K562 (cell line): ENCODE measurements around the gene OTUB2. TPM values are rescaled to one million over a fixed set of nuclear protein-coding genes. Genes with fewer than 3 reads are reported as not detected.

Experiments
- ATAC-seq: fragments of 200-7000 bp; cut with Tn5 transposase; 3 replicates; pipeline ENCODE4 v1.9.1; 2020; ENCODE audit warnings: moderate library complexity
- BruUV-seq: library from RNA; stranded (reverse); fragments of 400-500 nt; replicated peaks from 2 replicates; lab custom pipeline; 2021; lab: Mats Ljungman, UMichigan
- CTCF ChIA-PET: fragments of 300-600 bp; formaldehyde crosslinking; extraction: SDS; loops from one replicate; lab custom pipeline; 2021; ENCODE audit warnings: low intra/inter-chr PET ratio; lab: Yijun Ruan, JAX
- POLR2A ChIA-PET: fragments of 300-600, 350-650 bp; sonication (Branson Sonifier 250); formaldehyde crosslinking; extraction: SDS; loops from one replicate; lab custom pipeline; 2021; ENCODE audit warnings: antibody characterized with exemption, inconsistent platforms; lab: Yijun Ruan, JAX
- DNase-seq, 4 experiments: peaks; one replicate each; pipeline versions ENCODE4 v3.0.0 to v3.0.0-alpha.2; 2011 to 2018; ENCODE audit warnings: low spot score in 3 of 4, mixed read lengths in 3 of 4; ENCODE audit errors: extremely low read depth in 1 of 4
- FAIRE-seq: peaks from 2 replicates; lab custom pipeline; 2011; peaks lifted over from hg19 to GRCh38; lab: Jason Lieb, UNC
- H2AFZ ChIP-seq: 2 replicates; pipeline ENCODE4 v1.6.0; 2011; ENCODE audit warnings: low read depth, low read length, control low read depth, inconsistent platforms
- H3K27ac ChIP-seq: fragments of 200-600 bp; 3 replicates; pipeline ENCODE4 v1.8.0; 2011; ENCODE audit warnings: low read depth, mild to moderate bottlenecking, control low read depth, inconsistent platforms, low read length, moderate library complexity, mixed read lengths; ENCODE audit errors: extremely low read depth
- H3K27me3 ChIP-seq, 2 experiments: fragments of 300-600 bp in 1 of 2; 2 replicates in 1 of 2; 3 replicates in 1 of 2; pipeline versions ENCODE4 v1.6.0 to v1.8.0; 2011; ENCODE audit warnings: inconsistent platforms in 2 of 2, low read length in 2 of 2, mild to moderate bottlenecking in 1 of 2, mixed read lengths in 1 of 2, moderate library complexity in 1 of 2; ENCODE audit not compliant: control insufficient read depth in 2 of 2, insufficient read depth in 2 of 2
- H3K36me3 ChIP-seq: fragments of 300-600 bp; 3 replicates; pipeline ENCODE4 v1.8.0; 2011; ENCODE audit warnings: mild to moderate bottlenecking, low read length, inconsistent platforms; ENCODE audit not compliant: control insufficient read depth, insufficient read depth
- H3K4me1 ChIP-seq, 2 experiments: fragments of 200-600 bp in 1 of 2; replicated peaks in 1 of 2; 2 replicates in 1 of 2; 3 replicates in 1 of 2; pipeline versions ENCODE4 v1.5.1 to v1.8.0; 2011; ENCODE audit warnings: inconsistent platforms in 2 of 2, low read length in 2 of 2, mild to moderate bottlenecking in 1 of 2, mixed read lengths in 1 of 2, moderate library complexity in 1 of 2; ENCODE audit not compliant: control insufficient read depth in 2 of 2, insufficient read depth in 2 of 2
- H3K4me2 ChIP-seq: 2 replicates; pipeline ENCODE4 v1.6.1; 2011; ENCODE audit warnings: low read length, control low read depth, inconsistent platforms, mixed read lengths; ENCODE audit not compliant: insufficient read depth
- H3K4me3 ChIP-seq: fragments of 200-600 bp; sonication (generic), shearing (Covaris generic); 2 replicates; pipeline ENCODE4 v1.5.1; 2016; ENCODE audit warnings: control low read depth, inconsistent platforms
- H3K79me2 ChIP-seq: fragments of 200-600 bp; 3 replicates; pipeline ENCODE4 v1.8.0; 2011; ENCODE audit warnings: low read length, inconsistent platforms; ENCODE audit not compliant: control insufficient read depth, insufficient read depth
- H3K9ac ChIP-seq, 2 experiments: 2 replicates each; pipeline versions ENCODE4 v1.6.0 to v1.6.1; 2011; ENCODE audit warnings: low read depth in 2 of 2, low read length in 2 of 2, control low read depth in 1 of 2, inconsistent platforms in 1 of 2, mild to moderate bottlenecking in 1 of 2, mixed read lengths in 1 of 2; ENCODE audit not compliant: insufficient read depth in 1 of 2
- H3K9me1 ChIP-seq: one replicate; pipeline ENCODE4 v1.6.0; 2011; ENCODE audit warnings: inconsistent platforms, mild to moderate bottlenecking, low read length, moderate library complexity; ENCODE audit not compliant: control insufficient read depth, insufficient read depth
- H3K9me3 ChIP-seq: replicated peaks from 2 replicates; pipeline ENCODE4 v1.5.1; 2011; ENCODE audit warnings: low read depth, low read length, inconsistent platforms; ENCODE audit not compliant: control insufficient read depth, insufficient read depth
- H4K20me1 ChIP-seq: replicated peaks from 2 replicates; pipeline ENCODE4 v1.6.1; 2011; ENCODE audit warnings: low read length, inconsistent platforms, mixed read lengths; ENCODE audit not compliant: control insufficient read depth, insufficient read depth
- NCOA4 ChIP-seq: fragments of 450-650 bp; IDR thresholded peaks from 2 replicates; pipeline ENCODE4 v1.6.1; 2018; ENCODE audit warnings: mild to moderate bottlenecking; ENCODE audit not compliant: partially characterized antibody
- ZBTB8A ChIP-seq: fragments of 450-650 bp; IDR thresholded peaks from 2 replicates; pipeline ENCODE4 v1.6.1; 2018; ENCODE audit warnings: mild to moderate bottlenecking, moderate library complexity; ENCODE audit not compliant: partially characterized antibody
- ZNF174 ChIP-seq: fragments of 250-450 bp; sonication (Bioruptor Pico); IDR thresholded peaks from 2 replicates; pipeline ENCODE4 v1.4.0; 2020; ENCODE audit warnings: mild to moderate bottlenecking
- WGBS: fragments of 100-300 bp; shearing (Covaris generic); methylation state at CpG from one replicate; pipeline ENCODE4 v1.1.6; 2016; ENCODE audit warnings: low coverage, mixed read lengths; ENCODE audit not compliant: insufficient coverage; ENCODE audit errors: missing lambda C conversion rate; 5-methylcytosine and 5-hydroxymethylcytosine counted together
- in situ Hi-C: fragments of 300-500 bp; cut with MboI; formaldehyde crosslinking; loops from 4 replicates; pipeline ENCODE4 v1.15.0; 2018; ENCODE audit warnings: inconsistent platforms, mixed read lengths
- intact Hi-C: fragments of 100-400 bp; cut with micrococcal nuclease; formaldehyde crosslinking; loops from 2 replicates; pipeline ENCODE4 v1.14.2; 2022
- polyA plus RNA-seq, 8 experiments: library from polyadenylated mRNA; depleted of rRNA in 4 of 8; stranded (reverse) in 5 of 8; unstranded in 3 of 8; fragments of >200 nt; fragmentation: Nextera tagmentation in 2 of 8; fragmentation: Illumina TruSeq in 1 of 8; extraction: Ambion mirVana in 2 of 8; extraction: Trizol in 1 of 8; gene quantifications; 2 replicates each; pipeline versions ENCODE4 v1.2.1 to v1.2.3, GENCODE V29; 2011 to 2014; ENCODE audit warnings: inconsistent platforms in 1 of 8, missing spikeins in 1 of 8
- total RNA-seq, 7 experiments: library from RNA; depleted of rRNA in 6 of 7; stranded (reverse); fragments of >200 nt in 6 of 7; fragmentation: Illumina TruSeq in 2 of 7; extraction: Trizol in 2 of 7; gene quantifications; 2 replicates each; pipeline versions ENCODE4 v1.2.1 to v1.2.3, GENCODE V29; 2011 to 2021; ENCODE audit warnings: low replicate concordance in 1 of 7
- TF ChIP-seq, protein P1 (sequence below): sonication (generic); formaldehyde crosslinking; IDR thresholded peaks from 2 replicates; pipeline ENCODE4 v1.8.0; 2022; ENCODE audit warnings: mild to moderate bottlenecking, low read depth, missing genetic modification reagents
- TF ChIP-seq, protein P2 (sequence below), 2 experiments: fragments of 250-450 bp in 1 of 2; fragments of 450-650 bp in 1 of 2; sonication (Bioruptor Pico) in 1 of 2; IDR thresholded peaks; 2 replicates each; pipeline versions ENCODE4 v1.6.1 to v1.8.0; 2016 to 2021; ENCODE audit warnings: mild to moderate bottlenecking in 2 of 2, moderate library complexity in 2 of 2, missing compliant biosample characterization in 1 of 2, missing genetic modification characterization in 1 of 2
- TF ChIP-seq, protein P3 (sequence below), 2 experiments: fragments of 450-650 bp in 1 of 2; IDR thresholded peaks; 2 replicates each; pipeline ENCODE4 v1.6.1; 2011 to 2017; ENCODE audit warnings: low read depth in 2 of 2, antibody characterized with exemption in 1 of 2, borderline replicate concordance in 1 of 2, low read length in 1 of 2, mild to moderate bottlenecking in 1 of 2, mixed read lengths in 1 of 2; ENCODE audit not compliant: control insufficient read depth in 1 of 2

OTUB2 gene
- total and polyA plus RNA-seq, 9 of the 15 experiments (the other 6 are each of a cell fraction or from before 2014, with no cell fraction given) = 0.01 to 0.31 (median 0.11) TPM

DNA sequence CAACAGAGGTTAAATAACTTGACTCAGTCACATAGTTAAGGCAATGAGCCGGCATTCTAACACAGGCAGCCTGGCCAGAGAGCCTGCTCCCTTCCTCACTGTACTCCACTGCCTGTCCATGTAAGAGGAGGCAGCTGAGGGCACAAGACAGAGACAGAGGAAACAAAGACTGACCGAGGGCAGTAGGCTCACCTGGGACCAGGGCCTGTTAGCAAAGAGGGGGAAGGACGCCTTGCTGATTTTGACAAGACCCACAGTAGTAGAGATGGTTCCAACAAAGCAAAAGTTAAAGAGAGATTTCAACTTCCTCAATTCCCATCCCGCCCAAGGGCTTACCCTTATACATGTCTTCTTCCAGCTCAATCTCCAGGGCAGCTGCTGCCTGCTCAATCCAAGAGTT lies 26.5 kb downstream of the OTUB2 start:
- BruUV-seq = no TSS peak
- Histone ChIP-seq H3K9me3 (no peaks in the 10 kb centered on the region), H3K27ac (no peak overlapping the region), H3K27me3 (no peaks in the 10 kb centered on the region), H2AFZ (no peak overlapping the region), H3K4me2 (no peak overlapping the region), H3K4me1 (no peaks in the 10 kb centered on the region), H3K36me3 (peaks cover 95% of the 10 kb centered on the region), H3K79me2 (no peaks in the 10 kb centered on the region), H3K9me1 (no peaks in the 10 kb centered on the region), H3K4me3 (no peak overlapping the region), H4K20me1 (no peaks in the 10 kb centered on the region), H3K9ac (no peak overlapping the region)
- ChIA-PET CTCF (no interaction called here), POLR2A (interaction anchor here (0.8 kb wide), 1 partner anchor 29 kb away, joined by 3 read pairs; the partner anchor contains the start of genes DDX24 and IFI27L1)
- in situ Hi-C loops = no loop called here
- no peak for DNase-seq
- TF ChIP-seq ZBTB8A (no peak), NCOA4 (no peak), ZNF174 (CRISPR knock-in tag) (no peak)
- TF ChIP-seq, protein P1, sequence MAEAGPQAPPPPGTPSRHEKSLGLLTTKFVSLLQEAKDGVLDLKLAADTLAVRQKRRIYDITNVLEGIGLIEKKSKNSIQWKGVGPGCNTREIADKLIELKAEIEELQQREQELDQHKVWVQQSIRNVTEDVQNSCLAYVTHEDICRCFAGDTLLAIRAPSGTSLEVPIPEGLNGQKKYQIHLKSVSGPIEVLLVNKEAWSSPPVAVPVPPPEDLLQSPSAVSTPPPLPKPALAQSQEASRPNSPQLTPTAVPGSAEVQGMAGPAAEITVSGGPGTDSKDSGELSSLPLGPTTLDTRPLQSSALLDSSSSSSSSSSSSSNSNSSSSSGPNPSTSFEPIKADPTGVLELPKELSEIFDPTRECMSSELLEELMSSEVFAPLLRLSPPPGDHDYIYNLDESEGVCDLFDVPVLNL (CRISPR knock-in tag) = no peak
- TF ChIP-seq, protein P2, sequence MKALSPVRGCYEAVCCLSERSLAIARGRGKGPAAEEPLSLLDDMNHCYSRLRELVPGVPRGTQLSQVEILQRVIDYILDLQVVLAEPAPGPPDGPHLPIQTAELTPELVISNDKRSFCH (CRISPR knock-in tag; IDR thresholded peaks at IDR 0.05) = no peak
- TF ChIP-seq, protein P2 (tag; IDR thresholded peaks at IDR 0.05) = no peak
- TF ChIP-seq, protein P3, sequence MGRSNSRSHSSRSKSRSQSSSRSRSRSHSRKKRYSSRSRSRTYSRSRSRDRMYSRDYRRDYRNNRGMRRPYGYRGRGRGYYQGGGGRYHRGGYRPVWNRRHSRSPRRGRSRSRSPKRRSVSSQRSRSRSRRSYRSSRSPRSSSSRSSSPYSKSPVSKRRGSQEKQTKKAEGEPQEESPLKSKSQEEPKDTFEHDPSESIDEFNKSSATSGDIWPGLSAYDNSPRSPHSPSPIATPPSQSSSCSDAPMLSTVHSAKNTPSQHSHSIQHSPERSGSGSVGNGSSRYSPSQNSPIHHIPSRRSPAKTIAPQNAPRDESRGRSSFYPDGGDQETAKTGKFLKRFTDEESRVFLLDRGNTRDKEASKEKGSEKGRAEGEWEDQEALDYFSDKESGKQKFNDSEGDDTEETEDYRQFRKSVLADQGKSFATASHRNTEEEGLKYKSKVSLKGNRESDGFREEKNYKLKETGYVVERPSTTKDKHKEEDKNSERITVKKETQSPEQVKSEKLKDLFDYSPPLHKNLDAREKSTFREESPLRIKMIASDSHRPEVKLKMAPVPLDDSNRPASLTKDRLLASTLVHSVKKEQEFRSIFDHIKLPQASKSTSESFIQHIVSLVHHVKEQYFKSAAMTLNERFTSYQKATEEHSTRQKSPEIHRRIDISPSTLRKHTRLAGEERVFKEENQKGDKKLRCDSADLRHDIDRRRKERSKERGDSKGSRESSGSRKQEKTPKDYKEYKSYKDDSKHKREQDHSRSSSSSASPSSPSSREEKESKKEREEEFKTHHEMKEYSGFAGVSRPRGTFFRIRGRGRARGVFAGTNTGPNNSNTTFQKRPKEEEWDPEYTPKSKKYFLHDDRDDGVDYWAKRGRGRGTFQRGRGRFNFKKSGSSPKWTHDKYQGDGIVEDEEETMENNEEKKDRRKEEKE (IDR thresholded peaks at IDR 0.05; ENCODE audit: borderline replicate concordance in 1 of 2, control insufficient read depth in 1 of 2, low read depth in 2 of 2, low read length in 1 of 2) = no peak
- intact Hi-C loops = no loop called here
- FAIRE-seq = no peak
- ATAC-seq = no peak
- WGBS = 100% methylated on average over 2 of the region's 4 CpGs
